ENCODE measurements around the gene TRMT10B.

TRMT10B gene

DNA sequence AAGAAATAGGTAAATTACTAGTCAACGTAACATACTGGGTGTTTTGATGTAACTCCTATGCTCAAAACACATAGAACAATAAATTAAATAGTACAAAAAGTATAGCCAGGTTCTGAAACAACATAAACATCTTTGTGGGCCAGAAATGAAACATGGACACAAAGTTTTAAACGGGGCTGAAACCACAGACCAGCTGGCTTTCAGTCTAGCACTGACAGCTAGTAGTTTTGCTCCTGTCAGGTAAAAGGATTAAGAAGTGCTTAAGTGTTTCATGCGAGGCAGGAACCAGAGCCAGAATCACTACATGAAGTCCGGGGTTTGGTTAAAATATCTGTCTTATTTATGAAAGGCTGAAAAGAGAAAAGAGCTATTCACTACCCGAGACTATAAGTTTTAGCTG lies 66.5 kb downstream of the TRMT10B start:
- TF ChIP-seq FOXP2 (optimal IDR thresholded peaks at IDR 0.05; ENCODE audit: borderline replicate concordance, extremely low read depth, extremely low read length, insufficient read depth): no peak
- no peak for TF ChIP-seq POLR2AphosphoS5 (IDR thresholded peaks at IDR 0.05; ENCODE audit: low read depth, low read length)
- TF ChIP-seq, protein P1, sequence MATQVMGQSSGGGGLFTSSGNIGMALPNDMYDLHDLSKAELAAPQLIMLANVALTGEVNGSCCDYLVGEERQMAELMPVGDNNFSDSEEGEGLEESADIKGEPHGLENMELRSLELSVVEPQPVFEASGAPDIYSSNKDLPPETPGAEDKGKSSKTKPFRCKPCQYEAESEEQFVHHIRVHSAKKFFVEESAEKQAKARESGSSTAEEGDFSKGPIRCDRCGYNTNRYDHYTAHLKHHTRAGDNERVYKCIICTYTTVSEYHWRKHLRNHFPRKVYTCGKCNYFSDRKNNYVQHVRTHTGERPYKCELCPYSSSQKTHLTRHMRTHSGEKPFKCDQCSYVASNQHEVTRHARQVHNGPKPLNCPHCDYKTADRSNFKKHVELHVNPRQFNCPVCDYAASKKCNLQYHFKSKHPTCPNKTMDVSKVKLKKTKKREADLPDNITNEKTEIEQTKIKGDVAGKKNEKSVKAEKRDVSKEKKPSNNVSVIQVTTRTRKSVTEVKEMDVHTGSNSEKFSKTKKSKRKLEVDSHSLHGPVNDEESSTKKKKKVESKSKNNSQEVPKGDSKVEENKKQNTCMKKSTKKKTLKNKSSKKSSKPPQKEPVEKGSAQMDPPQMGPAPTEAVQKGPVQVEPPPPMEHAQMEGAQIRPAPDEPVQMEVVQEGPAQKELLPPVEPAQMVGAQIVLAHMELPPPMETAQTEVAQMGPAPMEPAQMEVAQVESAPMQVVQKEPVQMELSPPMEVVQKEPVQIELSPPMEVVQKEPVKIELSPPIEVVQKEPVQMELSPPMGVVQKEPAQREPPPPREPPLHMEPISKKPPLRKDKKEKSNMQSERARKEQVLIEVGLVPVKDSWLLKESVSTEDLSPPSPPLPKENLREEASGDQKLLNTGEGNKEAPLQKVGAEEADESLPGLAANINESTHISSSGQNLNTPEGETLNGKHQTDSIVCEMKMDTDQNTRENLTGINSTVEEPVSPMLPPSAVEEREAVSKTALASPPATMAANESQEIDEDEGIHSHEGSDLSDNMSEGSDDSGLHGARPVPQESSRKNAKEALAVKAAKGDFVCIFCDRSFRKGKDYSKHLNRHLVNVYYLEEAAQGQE (IDR thresholded peaks at IDR 0.05; ENCODE audit: insufficient read depth in 1 of 2, low read depth in 2 of 2, low read length in 2 of 2): no peak
- no peak for TF ChIP-seq SIN3A (IDR thresholded peaks at IDR 0.05; ENCODE audit: borderline replicate concordance, insufficient read depth, low read length)
- no peak for TF ChIP-seq TAF1 (IDR thresholded peaks at IDR 0.05; ENCODE audit: borderline replicate concordance, insufficient read depth, low read length)

DNA sequence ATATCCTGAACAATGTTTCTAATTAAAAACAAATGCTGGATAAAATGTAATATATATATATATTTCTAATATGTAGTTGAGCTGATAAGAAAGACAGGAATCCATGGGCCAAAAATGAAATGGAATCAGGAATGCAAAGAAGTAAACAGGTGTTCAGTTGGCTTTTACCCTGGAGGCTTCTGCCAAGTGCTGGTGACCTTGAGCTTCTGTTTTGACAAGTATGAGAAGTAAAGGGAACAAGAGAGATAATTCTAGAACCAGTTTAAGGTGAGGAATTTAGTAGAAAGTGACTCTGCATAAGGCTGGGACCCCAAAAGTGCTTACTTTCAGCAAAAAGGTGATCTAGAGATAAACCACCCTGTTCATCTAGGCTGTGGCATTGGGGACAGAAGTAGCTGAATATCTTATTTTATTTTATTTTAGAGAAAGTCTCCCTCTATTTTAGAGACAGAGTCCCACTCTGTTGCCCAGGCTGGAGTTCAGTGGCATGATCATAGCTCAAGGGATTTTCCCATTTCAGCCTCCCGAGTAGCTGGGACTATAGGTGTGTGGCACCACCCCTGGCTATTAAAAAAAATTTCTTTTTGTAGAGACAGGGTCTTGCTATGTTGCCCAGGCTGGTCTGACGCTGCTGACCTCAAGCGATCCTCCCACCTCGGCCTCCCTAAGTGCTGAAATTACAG lies 74.0 kb downstream of the TRMT10B start:
- TF ChIP-seq POLR2AphosphoS5 (IDR thresholded peaks at IDR 0.05; ENCODE audit: low read depth, low read length): no peak
- no peak for TF ChIP-seq FOXP2 (optimal IDR thresholded peaks at IDR 0.05; ENCODE audit: borderline replicate concordance, extremely low read depth, extremely low read length, insufficient read depth)
- no peak for TF ChIP-seq SIN3A (IDR thresholded peaks at IDR 0.05; ENCODE audit: borderline replicate concordance, insufficient read depth, low read length)
- TF ChIP-seq TAF1 (IDR thresholded peaks at IDR 0.05; ENCODE audit: borderline replicate concordance, insufficient read depth, low read length): no peak
- TF ChIP-seq, protein P1 (IDR thresholded peaks at IDR 0.05; ENCODE audit: insufficient read depth in 1 of 2, low read depth in 2 of 2, low read length in 2 of 2): no peak
